HG03521 (cell line): Measurements from ENCODE around the gene LPAR1.
A peak's percentile ranks its signal among the peaks of the same experiment; 100 is the strongest.
"Not testable (repeated sequence)": the region's sequence is repeated elsewhere in the genome, so short reads cannot be mapped to it uniquely, and the experiment has no call there.

Experiments used
- ATAC-seq: cut with Tn5 transposase; IDR thresholded peaks from one replicate; pipeline ENCODE4 v1.9.1; 2021; ENCODE audit warnings: mild to moderate bottlenecking, moderate library complexity; ENCODE audit not compliant: unreplicated experiment

LPAR1 gene, protein sequence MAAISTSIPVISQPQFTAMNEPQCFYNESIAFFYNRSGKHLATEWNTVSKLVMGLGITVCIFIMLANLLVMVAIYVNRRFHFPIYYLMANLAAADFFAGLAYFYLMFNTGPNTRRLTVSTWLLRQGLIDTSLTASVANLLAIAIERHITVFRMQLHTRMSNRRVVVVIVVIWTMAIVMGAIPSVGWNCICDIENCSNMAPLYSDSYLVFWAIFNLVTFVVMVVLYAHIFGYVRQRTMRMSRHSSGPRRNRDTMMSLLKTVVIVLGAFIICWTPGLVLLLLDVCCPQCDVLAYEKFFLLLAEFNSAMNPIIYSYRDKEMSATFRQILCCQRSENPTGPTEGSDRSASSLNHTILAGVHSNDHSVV

DNA sequence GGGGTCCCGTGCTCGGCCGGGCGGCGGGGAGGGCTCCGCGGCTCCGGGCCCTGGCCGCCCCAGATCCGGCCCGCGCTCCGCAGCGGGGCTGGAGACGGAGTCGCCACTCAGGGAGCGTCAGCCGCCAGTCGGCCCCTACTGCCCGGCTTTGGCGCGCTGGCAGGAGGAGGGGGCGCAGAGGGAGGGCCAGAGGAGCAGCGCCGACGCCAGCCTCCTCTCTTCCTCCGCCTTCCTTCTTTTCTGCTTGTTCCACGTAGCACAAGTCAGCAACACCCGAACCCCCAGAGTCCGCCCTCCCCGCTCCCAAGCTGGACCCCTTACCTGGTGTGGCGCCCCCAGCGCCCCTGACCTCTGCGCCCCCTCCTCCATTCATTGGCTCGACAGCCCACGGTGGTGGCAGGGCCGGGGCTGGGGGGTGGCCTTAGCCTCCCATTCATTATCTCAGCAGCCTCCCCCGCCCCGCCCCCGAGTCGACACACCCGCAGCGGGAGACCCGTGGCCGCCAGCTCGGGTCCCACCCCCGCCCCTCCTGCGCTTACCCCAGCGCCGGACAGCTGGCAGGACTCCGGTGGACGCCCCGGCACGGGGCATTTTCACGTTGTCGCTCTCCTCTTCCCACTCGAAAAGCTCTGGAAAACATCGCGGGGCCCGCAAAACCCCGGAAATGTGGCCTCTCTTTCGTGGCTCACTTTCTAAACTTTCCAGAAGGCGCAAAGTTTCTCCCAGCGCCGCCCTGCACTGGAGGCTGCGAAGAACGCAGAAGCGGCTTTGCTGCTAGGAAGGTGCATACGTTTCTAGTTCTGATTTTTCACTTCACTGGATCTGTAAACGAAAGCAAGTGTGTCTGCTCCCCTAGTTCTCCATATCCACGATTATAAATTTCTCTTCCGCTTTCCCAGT lies at the start of gene LPAR1:
Gene LPAR1, minus strand, starts transcription at position 140 of the 900 bp plus-strand sequence. CDS start 66,353 bp downstream, outside the sequence.
- peak; percentile 32 for ATAC-seq

DNA sequence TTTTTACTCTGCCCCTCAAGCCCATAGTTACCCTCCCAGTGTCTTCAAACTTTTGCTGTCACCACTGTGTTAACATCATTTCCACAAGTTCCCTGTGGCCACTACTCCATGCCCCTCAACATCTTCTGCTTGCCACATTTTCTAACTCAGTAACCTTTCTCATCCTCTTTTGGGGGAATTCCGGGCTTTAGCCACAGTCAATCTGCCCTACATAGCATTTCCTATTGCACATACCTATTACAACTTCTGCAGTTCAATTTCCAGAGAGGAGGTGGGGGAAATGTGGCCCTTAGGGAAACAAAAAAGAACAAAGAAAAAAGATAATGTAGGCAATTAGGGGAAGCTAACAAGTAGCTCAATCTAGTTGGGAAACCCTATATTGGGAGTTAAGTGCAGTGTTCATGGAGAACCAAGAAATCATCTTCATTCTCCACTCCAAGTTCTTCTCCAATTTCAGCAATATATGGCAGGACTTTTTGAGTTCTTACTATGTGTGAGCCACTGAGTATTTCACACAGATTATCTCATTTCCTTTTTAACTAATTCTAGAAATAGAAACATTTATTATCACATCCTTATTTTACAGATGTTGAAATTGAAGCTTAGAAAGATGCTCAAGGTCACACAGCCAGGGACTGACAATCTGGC lies 40.2 kb upstream of the LPAR1 start:
- no peak for ATAC-seq

DNA sequence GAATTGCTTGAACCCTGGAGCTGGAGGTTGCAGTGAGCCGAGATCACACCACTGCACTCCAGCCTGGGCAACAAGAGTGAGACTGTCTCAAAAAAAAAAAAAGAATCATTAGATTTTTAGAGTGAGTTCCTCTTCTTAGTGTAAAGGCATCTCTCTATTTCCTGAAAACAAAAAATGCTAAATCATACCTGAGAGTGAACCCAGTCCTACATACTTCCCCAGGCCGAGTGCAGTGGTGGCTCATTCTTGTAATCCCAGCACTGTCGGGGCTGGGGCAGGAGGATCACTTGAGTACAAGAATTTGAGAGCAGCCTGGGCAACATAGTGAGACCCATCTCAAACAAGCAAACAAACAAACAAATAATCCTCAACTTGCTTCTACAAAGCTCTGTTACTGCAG lies 38.2 kb upstream of the LPAR1 start:
- no peak for ATAC-seq

DNA sequence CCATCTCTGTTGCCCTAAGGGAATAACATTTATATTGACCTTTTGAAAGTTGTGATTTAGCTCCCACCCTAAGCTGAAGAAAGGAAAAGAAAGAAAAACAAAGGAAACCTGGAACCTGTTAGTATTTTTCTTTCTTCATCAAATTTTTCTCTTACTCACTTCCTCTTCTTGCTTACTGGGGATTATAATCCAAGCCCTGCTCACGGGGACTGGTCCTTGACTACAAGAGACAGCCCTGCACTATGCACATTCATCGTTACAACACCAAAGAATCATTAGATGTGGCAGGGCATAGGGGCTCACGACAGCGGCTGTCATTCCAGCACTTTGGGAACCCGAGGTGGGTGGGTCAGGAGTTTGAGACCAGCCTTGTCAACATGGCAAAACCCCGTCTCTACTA lies 37.8 kb upstream of the LPAR1 start:
- no peak for ATAC-seq

DNA sequence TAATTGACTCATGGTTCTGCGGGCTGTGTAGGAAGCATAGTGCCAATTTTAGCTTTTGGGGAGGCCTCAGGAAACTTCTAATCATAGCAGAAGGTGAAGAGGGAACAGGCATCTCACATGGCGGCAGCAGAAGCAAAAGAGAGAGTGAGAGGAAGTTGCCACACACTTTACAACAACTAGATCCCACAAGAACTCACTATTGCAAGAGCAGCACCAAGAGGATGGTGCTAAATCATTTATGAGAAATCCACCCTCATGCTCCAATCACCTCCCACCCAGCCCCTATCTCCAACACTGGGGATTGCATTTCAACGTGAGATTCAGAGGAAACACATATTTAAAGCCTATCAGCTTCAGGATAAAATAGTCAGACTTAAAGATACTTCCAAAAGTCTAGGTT lies 36.1 kb upstream of the LPAR1 start:
- ATAC-seq, result no peak

DNA sequence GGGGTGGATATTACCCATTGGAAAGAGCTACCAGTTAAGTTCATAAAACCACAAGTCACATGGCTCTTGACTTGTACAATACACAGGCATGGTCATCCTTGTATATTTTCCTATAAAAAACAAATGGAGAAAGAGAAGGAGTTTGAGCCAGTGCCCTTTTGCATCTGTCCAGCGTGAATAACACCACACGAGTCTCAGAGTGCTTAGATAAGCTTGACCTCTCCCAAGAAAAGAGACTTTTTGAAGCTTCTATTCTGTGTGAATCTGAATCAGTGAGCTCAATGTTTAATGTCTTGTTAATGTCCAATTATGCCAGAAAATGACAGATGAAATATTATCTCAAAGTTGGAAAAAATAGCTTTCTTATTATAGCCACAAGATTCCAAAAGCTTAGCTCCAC lies 30.9 kb upstream of the LPAR1 start:
- no peak for ATAC-seq

DNA sequence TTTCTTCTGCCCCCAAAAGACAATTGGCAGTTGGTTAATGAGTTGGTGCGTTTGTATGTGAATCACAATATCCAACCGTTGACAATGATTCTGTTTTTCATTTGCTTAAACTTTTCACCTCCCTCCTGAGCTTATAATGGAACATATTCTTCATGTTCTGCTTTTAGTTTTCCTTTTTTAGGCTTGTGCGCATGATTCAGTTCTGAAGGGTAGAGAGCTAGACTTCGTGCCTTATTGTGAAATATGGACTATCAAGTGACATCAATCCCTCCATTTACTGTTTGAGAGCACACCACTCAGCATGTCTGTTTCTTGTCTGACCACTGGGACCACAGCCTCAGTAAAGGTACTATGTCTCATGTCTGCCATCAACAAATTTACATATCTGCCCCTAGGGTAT lies 30.5 kb upstream of the LPAR1 start:
- no peak for ATAC-seq

DNA sequence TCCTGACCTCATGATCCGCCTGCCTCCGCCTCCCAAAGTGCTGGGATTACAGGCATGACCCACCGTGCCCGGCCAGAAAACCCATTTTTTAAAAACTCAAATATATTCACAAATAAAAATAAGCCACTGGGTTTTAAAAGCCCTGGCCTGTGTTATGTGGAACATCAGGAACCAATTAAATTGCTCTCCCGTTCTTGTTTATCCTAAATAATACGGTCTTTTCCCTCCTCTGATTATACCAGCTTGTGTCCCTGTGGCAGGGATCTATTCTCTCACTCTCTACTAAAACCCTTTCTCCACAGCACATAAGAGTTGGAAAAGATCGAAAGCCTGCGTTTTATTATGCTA lies 30.1 kb upstream of the LPAR1 start:
- ATAC-seq, result no peak

DNA sequence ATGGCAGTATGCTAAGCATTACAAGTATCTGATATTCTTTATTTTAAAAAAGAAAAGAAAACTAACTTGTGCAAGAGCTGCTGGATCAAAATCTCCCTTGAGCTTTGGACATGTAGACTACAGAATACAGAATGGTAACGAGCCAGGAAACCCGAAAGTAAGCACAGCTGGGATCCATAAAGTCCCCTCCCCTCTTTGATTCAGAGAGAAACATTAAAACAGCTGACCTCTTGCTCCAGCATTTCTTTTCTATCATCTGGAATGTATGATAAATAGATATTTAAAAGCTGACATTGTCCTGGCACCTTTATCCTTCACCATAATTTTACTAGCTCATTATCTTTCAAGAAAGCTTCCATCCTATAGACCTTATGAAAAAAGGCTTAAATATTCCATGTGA lies 28.2 kb upstream of the LPAR1 start:
- ATAC-seq, result no peak

DNA sequence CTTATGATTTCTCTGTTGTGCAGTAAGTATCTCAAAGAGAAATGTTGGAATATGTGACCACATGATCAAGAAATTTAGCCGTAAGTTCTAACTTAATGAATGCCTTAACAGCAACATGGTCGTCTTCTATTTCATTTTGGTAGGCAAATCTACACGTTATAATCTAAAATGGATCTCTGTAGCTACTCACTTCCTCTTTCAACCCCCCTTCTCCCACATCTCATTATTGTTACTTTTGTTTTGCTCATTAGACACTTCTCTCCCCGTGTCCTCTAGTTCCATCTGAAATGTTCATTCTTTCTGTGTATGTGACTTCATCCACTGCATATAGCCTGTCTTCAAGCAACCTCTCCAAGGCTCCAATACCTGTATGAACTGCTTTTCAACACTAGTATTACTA lies 27.1 kb upstream of the LPAR1 start:
- no peak for ATAC-seq

DNA sequence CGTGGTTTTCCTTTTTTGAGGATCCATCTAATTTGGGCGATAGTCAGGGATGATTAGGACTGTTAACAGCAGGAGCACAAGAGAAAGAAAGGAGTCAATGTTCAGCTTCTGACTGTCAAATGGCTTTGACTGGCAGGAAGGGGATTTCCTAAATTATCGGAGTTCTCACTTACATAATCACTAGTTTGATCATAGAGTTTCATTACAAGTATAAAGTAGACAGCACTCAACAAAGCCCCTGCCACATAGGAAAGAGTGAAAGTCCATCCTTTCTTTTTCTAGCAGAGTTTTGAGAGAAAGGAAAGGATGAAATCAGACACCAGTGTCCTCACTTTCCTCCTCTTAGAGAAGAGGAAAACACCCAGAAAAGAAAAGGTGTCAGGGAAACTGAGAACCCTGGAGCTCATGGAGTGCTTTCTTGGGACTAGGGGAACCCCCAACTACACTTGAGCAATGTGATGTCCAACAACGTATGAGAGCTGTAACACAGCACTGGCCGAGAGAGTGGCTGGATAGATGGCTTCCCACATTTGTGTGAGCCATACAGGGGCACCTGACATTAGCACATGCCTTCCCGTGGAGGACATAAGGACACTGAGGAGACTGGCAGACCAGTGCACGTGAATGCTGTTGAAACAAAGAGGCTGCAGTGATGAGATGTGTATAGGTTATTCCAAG lies 26.0 kb upstream of the LPAR1 start:
- no peak for ATAC-seq

DNA sequence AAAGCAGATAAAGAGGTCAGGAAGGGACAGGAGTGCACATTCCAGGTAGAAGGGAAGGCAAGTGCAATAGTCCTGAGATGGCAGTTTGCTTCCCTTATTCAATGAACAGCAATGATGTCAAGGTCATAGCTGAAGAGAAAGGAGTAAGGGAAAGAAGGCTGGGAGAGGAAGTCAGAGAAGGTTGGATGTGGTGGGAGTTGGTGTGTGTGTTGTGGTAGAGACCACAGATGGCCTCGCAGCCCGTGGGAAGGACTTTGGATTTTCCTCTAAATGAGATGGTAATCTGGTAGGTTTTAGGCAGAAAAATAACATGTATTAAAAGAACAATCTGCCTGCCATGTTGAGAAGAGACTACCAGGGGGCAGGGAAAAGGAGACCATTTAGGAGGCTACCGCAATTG lies 25.1 kb upstream of the LPAR1 start:
- ATAC-seq, result no peak

DNA sequence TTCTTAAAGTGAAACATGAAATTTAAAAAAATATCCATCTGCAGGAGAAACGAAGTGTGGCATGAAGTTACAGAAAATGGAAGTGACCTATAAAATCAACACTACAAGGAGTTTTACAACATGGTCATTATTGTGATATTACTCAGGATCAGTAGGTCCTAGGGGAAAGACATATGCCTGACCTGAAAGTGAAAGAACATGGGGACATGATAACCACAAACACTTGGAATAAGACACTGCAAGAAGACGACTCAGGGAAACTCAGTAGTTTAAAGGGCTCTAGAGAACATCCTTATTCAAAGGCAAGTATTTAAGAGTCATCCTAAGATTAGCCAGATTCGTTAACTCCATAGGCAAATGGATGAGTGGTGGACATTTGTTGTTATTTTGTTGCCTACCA lies 19.9 kb upstream of the LPAR1 start:
- no peak for ATAC-seq

DNA sequence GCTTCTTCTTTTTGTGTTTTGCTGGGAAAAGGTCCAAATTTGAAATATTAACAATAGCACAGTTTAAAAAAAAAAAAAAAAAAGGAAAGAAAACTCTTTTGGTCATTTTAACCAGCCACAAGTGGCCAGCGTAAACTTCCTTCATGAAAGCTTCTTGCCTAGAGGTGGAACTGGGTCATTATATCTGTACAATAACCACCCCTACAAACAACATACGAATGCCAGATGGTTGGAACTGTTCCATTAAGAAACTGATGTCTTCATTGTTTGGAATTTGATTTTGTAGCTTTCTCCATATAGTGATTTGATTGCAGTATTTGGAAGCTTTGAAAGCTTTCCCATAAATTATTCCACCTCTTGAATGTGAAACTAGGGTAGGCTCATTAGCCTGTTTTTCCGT lies 18.3 kb upstream of the LPAR1 start:
- ATAC-seq, result no peak

DNA sequence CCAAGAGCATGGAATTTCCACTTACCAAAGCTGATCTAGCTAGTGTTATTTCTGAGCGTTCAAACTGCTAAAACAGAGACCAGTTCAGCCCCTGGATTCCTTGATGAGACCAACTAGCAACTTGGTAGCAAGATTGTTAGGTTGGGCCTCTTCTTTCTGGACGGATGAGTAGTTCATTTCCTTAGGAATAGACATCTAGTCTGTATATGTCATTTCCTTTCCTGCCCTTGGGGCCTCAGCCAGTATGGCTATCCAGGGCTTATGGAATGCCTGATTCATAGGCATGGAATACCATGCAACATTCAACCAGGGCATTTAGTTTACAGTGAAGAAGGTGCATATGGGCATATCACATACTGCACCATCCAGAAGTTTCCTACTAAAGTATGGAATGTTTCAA lies 14.5 kb upstream of the LPAR1 start:
- ATAC-seq, result no peak

DNA sequence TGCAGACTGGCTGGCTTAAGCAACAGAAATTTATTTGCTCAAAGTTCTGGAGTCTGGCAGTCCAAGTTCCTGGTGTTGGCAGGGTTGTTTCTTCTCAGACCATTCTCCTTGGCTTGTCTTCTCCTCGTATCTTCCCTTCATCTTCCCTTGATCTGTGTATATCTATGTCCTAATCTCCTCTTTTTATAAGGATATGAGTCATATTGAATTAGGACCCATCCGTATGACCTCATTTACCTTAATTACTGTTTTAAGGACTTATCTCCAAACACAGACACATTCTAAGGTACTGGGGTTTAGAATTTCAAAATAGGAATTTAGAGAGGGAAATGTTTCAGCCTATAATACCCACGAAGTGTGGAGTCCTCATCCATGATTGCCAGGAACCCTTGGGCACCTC lies 13.1 kb upstream of the LPAR1 start:
- ATAC-seq, result no peak

DNA sequence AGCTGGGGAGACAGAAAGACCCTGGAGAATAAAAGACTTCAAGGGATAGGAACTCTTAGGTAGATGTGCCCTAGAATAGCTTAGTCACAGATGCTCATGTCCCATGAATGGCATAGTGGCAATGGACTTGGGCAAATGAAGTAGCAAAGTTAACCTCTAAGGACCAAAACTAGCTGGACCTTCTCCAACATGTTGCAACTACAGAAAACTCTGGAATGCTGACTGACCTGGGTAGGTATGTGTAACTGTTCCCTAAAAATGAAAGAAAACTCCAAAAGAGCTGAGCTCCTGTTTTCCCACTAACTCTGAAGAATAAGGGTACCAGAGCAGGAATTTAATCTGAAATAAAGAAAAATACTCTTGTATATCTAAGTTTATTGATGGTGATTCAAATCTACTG lies 12.5 kb upstream of the LPAR1 start:
- ATAC-seq, result no peak

DNA sequence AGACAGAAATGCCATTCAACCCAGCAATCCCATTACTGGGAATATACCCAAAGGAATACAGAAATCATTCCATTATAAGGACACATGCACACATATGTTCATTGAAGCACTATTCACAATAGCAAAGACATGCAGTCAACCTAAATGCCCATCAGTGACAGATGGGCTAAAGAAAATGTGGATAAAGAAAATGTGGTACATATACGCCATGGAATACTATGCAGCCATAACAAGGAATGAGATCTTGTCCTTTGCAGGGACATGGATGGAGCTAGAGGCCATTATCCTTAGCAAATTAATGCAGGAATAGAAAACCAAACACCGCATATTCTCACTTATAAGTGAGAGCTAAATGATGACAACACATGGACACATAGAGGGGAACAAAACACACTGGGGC lies 9.0 kb upstream of the LPAR1 start:
- ATAC-seq, result not testable (repeated sequence)

DNA sequence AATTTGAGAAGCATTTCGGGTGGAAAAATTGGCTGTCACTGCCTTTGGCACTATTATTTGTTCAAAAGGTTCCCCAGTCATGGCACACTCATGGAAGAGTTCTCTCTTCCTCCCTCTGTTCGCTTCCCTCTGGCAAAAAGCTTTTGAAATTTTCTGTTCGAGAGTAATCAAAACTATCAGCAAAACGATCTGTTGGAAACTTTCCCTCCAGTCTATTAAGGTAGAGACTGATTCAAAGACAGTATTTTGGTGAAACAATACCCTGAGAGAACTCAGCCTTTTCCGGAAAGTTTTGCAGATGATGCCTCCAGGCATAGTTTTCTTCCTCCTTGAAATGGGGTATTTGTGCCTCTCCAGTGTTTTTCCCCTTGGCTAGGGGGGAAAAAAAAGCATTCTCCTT lies 3.6 kb upstream of the LPAR1 start:
- no peak for ATAC-seq

DNA sequence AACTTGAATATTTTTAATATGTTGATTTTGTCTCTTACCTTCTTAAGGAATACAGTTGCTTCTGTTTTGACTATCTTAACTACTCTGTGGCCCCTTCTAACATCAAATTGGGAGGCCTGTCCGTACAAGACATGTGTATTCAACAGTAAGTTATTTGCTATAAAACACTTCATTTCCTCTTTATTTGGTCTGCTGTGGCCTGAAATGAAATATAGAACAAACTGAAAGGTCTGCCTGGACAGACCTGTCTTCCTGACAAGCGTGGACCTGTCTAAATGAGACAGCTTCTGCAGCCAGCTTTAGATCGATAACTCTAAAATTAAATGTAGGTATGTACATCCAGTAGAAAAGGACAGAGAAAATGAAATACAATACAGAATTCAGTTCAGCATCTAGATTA lies 2.2 kb upstream of the LPAR1 start:
- ATAC-seq, result no peak

DNA sequence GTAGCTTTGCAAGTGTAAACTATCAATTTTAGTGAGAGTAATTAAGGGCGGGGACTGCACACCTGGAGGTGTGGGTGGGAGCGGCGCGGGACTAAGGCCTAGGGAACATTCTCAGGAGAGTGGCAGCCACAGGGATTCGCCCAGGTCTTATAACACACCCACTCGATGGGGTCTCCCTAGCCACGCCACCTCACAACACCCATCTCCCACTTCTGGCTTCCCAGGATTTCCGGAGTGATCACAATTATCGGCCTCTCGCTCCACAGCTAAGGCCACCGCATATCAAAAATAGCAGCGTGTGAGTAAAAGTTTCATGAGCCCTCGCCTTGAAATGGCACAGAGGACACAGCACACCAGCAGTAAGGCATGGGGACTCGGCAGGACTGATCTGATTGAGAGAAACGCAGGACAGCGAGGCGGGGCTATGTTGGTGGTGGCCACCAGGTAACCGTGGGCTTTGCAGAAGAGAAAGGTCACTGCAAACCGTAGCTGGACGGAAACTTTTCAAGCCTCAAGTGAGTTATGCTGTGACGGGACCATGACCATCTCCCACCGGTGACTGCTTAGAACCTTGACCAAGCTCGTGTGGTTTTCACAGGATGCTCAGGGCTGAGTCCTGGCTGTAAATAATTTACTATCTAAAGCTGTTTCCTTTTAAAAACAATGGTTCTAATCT lies 1.1 kb upstream of the LPAR1 start:
- no peak for ATAC-seq
